D341Med (cell line): Measurements from ENCODE around the gene BCL3.

Experiments used
- DNase-seq: peaks from one replicate; pipeline ENCODE4 v3.0.0; 2012; ENCODE audit warnings: low spot score

BCL3 gene

DNA sequence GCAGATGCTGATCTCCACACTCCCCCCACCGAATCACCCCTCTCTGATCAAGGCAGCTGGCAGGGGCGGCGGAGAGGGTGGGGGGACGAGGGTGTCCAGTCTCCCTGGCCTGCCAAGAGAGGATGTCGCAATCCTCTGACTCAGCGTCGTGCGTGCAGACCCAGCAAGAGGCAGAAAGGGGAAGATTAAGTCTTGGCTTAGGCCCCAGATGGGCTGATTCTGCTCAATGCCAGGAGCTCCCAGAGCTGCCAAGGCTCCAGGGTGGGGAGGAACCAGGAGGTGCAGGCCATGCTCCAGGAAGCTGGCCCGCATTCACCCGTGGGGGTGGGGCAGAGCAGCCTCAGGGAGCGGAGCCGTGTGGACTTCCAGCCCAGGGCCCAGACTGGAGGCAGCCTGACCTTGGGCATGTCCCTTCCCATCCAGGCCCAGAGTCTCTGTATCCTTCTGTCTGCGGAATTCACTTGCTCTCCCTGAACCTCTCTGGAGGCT lies 6.6 kb upstream of the BCL3 start:
- DNase-seq, result peak; percentile 90

DNA sequence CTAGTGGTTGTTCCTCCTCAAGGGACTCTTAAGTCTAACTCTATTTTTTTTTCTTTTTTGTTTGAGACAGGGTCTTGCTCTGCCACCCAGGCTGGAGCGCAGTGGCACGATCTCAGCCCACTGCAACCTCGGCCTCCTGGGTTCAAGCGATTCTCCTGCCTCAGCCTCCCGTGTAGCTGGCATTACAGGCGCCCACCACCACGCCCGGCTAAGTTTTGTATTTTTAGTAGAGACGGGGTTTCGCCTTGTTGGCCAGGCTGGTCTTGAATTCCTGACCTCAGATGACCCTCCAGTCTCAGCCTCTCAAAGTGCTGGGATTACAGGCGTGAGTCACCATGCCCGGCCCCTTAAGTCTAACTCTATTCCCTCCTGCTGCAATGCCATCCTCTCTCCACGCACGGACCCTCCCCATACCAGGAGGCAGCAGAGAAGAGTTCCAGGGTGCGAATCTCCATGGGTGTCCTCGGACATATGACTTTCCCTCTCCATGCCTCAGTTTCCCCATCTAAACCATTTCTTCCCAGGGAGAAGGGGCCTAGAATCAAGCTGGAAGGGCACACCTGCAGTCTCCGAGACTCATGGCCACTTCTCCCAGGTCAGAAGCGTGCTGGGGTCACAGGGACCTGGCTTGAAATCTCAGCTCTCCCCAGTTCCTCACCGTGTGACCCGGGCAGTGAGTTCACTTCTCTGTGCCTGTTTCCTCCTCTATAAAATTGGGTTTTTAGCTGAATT lies 6.0 kb upstream of the BCL3 start:
- DNase-seq, result peak; percentile 12

DNA sequence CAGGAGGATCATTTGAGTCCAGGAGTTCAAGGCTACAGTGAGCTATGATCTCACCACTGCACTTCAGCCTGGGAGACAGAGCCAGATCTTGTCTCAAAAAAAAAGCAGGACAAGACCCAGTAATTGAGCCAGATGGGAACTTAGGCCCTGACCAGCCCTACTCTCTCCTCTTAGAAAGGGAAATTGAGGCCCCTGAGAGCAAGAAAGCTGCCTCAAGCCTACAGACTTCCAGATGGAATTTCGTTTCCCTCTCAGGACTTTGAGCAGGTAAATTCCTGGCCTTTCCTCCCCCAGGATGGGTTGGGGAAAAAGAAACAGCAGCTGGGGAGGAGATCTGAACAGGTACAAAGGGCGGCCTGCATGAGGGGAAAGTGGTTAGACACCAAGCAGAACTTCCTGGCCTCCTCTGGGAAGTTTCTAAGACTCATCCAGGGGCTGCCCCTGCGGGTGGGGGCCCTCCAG lies 3.6 kb upstream of the BCL3 start:
- no peak for DNase-seq

DNA sequence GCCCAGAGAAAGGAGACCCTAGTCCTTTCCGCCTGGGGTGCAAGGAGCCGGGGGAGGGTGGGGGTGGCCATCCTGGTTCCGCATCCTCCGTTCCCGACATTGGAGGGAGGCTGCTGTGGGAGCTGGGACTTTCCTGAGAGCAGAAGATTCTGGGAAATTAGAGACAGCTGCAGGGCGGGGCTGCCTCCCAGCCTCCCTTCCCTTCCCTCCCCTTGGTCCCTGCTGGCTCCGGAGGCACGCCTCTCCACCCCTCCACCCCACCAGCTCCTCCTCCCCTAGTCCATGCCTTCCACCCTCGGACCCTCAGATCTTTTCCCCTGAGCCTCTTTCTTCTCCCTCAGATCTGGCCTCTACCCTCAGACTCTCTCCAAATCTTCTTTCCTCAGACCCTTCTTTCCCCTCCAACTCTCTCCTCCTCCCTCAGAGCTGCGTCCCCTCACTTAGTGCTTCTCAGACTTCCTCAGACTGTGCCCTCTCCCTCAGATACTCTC lies 3.1 kb upstream of the BCL3 start:
- DNase-seq, result peak; percentile 48

DNA sequence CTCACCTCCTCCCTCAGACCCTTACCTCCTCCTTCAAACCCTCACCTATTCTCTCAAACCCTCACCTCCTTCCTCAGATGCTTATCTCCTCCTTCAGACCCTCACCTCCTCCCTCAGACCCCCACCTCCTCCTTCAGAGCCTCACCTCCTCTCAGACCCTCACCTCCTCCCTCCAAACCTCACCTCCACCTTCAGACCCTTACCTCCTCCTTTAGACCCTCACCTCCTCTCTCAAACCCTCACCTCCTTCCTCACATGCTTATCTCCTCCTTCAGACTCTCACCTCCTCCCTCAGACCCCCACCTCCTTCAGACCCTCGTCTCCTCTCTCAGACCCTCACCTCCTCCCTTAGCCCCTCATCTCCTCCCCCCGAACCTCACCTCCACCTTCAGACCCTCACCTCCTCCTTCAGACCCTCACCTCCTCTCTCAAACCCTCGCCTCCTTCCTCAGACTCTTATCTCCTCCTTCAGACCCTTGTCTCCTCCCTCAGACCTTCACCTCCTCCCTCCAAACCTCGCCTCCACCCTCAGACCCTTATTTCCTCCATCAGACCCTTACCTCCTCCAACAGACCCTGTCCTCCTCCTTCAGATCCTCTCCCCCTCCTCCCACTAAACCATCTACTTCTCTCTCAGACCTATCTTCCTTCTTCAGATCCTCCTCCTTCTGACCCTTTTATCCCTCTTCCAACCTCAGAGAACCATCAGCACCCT lies 2.5 kb upstream of the BCL3 start:
- no peak for DNase-seq

DNA sequence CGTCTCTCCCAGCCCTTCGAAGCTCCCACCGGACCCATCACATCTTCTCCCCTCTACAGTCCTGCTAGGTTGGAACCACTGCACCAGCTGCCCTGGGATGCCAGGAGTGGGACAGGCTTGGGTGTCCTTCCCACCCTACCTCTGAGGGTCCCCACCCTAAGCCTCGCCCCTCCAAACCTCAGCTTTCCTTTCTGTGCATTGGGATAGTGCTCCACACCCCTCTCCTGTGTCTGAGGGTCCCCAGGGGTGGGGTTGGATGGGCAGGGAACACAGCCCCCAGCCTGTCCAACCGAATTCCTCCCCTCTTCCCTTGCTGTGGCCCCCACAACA lies 1.9 kb upstream of the BCL3 start:
- peak; percentile 15 for DNase-seq

DNA sequence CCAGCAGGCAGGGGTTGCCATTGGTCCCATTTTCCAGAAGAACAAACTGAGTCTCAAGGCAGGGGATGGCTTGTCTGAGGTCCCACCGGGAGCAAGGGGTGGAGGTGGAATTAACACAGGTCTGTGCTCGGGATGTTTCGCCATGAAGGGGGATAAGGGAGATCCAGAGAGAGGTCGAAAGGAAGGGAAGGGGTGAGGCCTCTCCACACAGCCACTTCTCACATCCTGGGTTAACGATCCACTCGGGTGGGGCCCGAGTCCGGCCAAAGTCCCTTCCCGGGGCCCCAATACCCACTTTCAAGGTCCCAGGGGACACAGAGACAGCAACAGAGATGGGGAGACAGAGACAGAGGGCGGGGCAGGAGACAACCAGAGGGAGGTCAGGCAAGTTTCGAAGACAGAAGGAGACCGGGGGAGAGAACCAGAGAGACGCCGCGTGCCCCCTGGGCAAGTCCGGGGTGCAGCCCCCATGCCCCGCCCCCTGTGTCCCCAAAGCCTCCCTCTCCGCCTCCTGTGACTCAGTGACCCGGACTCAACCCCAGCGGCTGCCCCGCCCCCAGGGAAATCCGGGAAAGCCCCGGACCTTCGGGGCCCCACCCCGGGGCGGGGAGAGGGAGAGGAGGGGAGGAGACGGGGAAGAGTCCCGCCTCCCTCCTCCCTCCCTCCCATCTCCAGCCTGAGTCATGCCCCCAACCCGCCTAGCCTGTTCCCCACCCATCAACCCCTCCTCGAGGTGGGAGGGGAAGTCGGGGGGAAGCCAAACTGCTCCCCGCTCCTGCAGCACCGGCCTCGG lies 1.4 kb upstream of the BCL3 start:
- DNase-seq, result peak; percentile 89

DNA sequence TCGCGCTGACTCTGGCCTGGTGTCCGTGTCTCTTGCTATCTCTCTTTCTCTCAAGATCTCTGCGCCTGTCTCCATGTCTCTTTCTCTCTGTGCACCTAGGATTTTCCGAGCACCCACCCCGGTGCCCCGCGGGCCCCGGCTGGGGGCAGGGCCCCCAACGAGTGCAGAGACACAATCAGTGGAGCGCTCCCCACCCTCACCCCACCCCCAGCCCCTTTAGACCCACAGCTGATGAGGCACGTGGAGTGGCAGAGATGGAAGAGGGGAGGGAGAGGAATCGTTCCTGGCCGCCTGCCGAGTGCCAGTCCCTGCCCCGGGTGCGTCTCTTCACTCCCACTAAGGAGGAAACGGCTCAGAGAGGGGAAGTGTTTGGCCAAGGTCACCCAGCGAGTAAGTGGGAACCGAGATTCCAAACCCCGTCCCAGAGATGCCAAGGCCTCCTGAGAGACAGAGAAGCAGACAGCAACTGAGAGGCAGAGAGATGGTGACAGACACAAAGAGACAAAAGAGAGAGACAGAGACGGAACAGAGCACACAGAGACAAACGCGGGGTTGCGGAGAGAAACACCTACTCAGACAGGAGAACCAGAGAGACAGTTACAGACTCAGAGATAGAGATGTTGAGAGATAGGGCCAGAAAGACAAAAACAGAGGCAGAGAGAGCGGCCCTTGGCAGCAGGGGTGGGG lies 626 bp upstream of the BCL3 start:
- DNase-seq, result peak; percentile 69

DNA sequence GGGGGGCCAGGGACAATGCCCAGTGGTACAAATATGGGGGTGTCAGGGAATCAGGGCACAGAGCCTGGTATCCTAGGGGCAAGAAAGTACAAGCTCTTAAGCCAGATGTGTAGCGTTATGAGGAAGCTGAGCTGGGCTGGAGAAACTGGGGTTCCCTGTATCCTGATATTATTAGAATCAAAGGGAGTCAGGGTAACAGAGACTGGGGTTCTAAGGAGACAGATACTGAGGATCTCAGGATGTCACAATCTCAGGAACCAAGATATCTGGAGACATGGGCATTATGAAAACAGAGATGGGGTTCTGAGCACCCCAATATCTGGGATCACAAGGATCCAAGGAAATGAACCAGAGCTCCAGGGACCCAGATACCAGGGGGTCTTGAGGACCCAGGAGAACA lies 784 bp downstream of the BCL3 start:
- DNase-seq, result no peak

DNA sequence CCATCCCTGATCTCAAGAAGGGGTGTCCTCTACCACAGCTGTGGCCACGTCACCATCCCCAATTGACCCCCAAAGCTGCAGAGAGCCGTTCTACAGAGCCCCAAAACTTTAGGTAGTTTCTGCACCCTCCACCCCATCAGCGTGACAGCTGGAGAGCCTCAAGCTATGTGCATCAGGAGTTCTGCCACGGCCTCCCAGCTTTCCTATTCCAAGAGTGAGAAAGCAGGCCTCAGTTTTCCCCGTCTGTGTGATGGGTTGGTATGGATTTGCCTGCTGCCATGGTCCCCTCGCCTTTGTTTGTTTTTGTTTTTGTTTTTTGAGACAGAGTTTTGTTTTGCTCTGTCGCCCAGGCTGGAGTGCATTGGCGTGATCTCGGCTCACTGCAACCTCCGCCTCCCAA lies 1.5 kb downstream of the BCL3 start:
- peak; percentile 12 for DNase-seq

DNA sequence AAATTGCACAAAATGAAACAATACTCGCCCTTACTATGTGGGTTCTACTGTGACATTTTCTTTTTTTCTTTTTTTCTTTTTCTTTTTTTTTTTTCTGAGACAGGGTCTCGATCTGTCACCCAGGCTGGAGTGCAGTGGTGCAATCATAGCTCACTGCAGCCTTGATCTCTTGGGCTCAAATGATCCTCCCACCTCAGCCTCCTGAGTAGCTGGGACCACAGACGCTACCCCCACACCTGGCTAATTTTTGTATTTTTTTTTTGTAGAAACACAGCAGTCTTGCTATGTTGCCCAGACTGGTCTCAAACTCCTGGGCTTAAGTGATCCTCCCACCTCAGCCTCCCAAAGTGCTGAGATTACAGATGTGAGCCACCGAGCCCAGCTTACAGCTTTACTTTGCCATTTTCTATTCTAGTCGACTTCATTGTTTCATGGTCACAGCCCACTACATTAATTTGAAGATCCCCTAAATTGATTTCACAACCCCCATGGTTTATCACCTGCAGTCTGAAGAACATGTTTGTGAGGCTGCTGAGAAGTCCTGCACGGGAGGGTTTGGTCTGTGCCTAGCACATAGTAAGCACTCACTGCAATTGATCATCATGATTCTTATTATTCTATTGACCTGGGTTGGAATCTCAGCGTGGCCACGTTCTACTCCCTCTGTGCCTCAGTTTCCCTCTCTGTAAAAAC lies 3.8 kb downstream of the BCL3 start:
- DNase-seq, result no peak

DNA sequence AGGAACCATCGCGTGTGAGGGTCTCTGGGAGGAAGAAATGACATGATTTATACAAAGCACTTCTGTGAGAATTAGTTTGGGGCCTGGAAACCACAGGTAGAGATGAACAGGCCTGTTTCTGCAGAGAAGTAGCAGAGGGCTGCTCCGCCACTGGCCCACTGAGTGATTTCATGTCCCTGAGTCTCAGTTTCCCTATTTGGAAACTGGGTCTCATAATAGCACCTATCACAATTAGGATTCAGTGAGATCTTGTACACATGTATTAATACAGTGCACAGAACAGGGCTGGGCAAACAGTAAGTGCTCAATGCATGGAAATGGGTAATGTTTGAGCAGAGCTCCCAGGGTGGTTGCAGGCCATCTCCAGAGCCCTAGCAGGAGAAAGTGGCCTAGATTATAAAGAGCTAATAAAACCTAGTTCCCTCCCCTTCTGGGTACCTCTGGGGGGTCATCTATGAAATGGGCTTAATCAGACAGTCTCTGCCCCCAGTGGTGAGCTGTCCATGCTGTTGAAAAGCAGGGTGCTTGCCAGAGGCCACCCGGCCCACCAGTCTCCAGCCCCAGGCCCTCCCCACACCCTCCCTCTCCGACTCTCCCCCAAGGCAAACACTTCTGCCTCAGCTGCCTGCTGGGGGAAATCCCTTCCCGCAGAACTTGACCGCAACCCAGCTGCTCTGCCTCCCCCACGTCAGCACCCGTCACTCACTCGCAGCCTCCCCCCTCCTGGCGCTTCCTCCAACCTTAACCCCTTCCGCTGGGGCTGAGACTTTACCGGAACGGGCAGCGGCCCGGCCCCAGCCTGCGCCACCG lies 4.5 kb downstream of the BCL3 start:
- DNase-seq, result peak; percentile 45

DNA sequence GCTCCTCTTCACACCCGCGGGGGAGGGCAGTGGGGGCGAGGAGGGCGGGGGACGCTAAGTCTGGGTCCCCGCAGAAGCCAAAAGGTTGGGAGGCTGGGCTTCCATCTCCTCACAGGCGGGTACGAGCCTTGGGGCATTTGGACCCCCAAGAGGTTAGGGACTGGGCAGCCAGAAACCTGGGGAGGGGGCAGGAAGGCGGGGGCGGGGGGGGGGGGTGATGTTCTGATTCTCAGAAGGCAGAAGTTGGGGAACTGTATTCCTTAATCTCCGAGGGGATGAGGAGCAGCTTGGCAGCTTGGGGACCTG lies 5.1 kb downstream of the BCL3 start:
- DNase-seq, result no peak

DNA sequence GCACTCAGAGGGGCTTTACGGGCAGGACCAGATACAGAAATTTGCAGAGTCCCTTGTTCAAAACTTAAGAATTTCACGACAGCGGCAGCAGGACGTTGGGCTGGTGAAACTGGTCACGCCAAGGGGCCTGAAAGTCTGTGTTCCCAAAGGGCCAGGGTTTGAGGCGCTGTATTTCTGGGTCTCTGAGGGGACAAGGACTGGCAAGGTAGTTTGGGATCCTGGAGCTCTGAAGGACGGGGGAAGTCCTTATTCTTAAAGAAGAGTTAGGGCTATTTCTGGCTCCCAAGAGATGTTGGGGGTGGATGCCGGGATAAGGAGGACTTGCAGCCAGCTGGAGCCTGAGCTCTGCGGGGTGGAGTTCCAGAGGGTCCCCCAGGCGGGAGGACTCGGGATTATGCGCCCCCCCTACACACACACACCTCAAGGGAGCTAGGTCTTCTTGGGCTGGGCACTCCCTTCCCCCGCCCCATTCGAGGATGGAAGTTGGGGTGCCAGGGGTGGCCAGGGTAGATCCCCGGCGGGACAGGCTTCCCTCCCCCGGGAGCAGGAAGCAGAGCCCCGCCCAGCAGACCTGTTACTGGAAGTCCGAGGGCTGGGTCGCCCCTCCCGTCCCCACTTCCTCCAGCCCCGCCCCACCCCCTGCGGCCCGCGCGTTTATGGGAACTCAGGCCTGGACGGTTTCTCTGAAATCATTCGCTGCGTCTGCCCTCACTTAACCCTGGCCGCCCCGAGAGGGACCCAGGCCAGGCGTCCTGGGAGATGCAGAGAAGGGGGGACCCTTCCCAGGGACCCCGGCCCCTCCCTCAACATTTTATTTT lies 5.6 kb downstream of the BCL3 start:
- DNase-seq, result peak; percentile 43

DNA sequence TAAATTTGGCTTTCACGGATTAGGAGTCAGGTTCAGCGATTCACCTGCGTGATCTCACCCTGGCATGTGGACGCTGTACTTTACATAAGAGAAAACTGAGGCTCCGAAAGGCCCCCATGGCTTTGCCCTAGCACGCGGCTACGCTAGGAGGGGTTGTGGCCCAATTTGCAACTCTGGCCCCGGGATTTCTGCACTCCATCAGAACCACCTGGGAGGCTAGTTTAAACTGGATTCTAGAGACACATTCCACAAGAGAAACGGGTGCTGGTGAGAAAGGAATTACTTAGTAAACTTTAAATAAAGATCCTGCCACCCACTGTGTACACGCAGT lies 6.2 kb downstream of the BCL3 start:
- DNase-seq, result peak; percentile 6

DNA sequence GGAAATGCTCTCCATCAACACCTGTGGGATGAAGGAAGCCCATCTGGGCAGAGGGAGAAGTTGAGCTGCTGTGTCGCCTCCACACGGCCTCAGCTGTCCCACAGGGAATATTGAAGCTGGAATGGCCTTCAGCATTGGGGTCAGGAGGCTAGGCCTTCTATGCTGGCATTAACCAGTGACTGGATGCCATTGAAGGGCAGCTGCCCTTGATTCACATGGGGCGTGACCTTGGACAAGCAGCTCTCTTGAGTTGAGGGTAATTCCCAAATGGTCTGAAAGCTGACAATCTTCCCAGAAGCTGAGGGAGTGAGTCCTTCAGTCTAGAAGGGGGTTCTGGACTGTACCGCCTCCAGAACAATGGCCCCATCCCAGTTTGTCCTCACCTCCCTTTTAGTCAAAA lies 6.7 kb downstream of the BCL3 start:
- DNase-seq, result peak; percentile 10

DNA sequence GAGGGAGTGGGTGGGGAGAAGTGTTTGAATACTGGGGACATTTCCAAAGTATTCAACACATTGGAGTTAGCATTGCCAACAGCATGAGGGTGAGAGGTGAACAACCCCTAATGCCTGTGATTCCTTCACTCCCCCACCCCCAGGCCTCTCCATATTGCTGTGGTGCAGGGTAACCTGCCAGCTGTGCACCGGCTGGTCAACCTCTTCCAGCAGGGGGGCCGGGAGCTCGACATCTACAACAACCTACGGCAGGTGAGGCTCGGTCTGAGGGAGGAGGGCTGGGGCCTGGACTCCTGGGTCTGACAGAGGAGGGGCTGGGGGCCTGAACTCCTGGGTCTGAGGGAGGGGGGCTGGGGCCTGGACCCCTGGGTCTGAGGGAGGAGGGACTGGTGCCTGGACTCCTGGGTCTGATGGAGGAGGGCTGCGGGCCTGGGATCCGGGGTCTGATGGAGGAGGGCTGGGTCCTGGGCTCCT lies 7.6 kb downstream of the BCL3 start:
- DNase-seq, result peak; percentile 22

DNA sequence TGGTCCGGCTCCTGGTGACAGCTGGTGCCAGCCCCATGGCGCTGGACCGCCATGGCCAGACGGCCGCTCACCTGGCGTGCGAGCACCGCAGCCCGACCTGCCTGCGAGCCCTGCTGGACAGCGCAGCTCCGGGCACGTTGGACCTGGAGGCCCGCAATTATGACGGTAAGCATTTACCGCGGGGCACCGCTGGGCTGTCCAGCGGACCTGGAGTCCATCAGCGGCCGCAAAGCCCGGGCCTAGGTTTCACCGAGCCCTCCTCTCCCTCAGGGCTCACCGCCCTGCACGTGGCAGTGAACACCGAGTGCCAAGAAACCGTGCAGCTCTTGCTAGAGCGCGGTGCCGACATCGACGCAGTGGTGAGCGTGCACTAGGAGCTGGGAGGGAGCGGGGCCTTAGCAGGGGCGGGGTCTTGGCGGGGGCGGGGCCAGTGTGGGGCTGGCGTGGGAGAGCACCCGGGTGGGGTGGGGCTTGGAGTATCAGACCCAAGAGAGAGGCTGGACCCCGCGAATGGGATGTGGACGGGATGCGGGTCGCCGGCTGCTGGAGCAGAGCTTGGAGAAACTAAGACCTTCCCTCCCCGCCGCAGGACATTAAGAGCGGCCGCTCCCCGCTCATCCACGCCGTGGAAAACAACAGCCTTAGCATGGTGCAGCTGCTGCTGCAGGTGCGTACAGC lies 8.7 kb downstream of the BCL3 start:
- DNase-seq, result no peak
